Loucy (cell line): Measurements from ENCODE around the gene SULT1C3.

ENCODE experiments used
- EZH2phosphoT487 ChIP-seq: fragments of 200-600 bp; IDR thresholded peaks from 2 replicates; pipeline ENCODE4 v1.6.1; 2018; ENCODE audit warnings: antibody characterized with exemption, mild to moderate bottlenecking, moderate library complexity, borderline replicate concordance
- TF ChIP-seq, protein P1 (sequence below): fragments of 200-600 bp; sonication (generic); conservative IDR thresholded peaks from 2 replicates; pipeline ENCODE4 v1.5.1; 2014; ENCODE audit warnings: mild to moderate bottlenecking, antibody characterized with exemption, low read length

GRCh38 chr2:108228537-108228936 lies 11.2 kb upstream of the SULT1C3 start:
- TF ChIP-seq, protein P1, sequence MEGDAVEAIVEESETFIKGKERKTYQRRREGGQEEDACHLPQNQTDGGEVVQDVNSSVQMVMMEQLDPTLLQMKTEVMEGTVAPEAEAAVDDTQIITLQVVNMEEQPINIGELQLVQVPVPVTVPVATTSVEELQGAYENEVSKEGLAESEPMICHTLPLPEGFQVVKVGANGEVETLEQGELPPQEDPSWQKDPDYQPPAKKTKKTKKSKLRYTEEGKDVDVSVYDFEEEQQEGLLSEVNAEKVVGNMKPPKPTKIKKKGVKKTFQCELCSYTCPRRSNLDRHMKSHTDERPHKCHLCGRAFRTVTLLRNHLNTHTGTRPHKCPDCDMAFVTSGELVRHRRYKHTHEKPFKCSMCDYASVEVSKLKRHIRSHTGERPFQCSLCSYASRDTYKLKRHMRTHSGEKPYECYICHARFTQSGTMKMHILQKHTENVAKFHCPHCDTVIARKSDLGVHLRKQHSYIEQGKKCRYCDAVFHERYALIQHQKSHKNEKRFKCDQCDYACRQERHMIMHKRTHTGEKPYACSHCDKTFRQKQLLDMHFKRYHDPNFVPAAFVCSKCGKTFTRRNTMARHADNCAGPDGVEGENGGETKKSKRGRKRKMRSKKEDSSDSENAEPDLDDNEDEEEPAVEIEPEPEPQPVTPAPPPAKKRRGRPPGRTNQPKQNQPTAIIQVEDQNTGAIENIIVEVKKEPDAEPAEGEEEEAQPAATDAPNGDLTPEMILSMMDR: no peak
- TF ChIP-seq EZH2phosphoT487: no peak
